GM12872 (cell line): Measurements from ENCODE around the gene JMJD6.

ENCODE experiments used
- CTCF ChIP-seq: IDR thresholded peaks from 3 replicates; pipeline ENCODE4 v1.5.1; 2011; ENCODE audit warnings: low read depth, mild to moderate bottlenecking, low read length, moderate library complexity; ENCODE audit not compliant: insufficient read depth

The JMJD6 gene

GRCh38 chr17:76700617-76701470, 25.6 kb downstream of the JMJD6 start:
- no peak for TF ChIP-seq CTCF

- TF ChIP-seq CTCF, result no peak
Measured at GRCh38 chr17:76700270-76700616, 26.2 kb downstream of the JMJD6 start.

GRCh38 chr17:76697702-76698465, 28.5 kb downstream of the JMJD6 start:
- TF ChIP-seq CTCF, result no peak

- TF ChIP-seq CTCF, result no peak
Measured at GRCh38 chr17:76696763-76697701, 29.4 kb downstream of the JMJD6 start.

GRCh38 chr17:76695059-76695831, 31.2 kb downstream of the JMJD6 start:
- no peak for TF ChIP-seq CTCF

- no peak for TF ChIP-seq CTCF
Measured at GRCh38 chr17:76691379-76692191, 34.8 kb downstream of the JMJD6 start.
